ENCODE results near the gene INPP5A. TPM values are rescaled to one million over a fixed set of nuclear protein-coding genes. Genes with fewer than 3 reads are reported as not detected.
A peak's percentile ranks its signal among the peaks of the same experiment; 100 is the strongest.

INPP5A gene
- total RNA-seq, 2 donors from 2014 or later: 20.7 to 26.7 TPM

DNA sequence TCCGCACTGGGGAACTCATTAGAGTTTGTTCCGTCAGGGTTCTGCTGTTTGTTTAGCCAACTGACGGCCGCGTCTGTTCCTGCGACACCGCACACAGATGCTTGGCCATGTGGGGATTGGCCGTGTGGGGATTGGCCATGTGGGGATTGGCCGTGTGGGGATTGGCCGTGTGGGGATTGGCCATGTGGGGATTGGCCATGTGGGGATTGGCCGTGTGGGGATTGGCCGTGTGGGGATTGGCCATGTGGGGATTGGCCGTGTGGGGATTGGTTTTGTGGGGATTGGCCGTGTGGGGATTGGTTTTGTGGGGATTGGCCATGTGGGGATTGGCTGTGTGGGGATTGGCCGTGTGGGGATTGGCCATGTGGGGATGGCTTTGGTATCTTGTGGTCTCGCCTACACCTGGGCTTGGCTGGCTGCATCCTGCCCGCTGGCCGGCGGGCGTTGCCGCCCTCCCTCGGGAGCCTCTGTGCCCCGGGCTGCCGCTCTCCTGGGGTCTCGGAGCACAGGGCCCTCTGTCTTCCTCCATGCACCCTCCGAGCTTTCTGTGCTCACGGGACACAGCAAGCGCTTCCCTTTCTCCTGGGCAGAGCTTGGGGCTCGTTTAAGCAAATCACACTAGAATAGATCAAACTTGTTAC, 185.9 kb downstream of the INPP5A start:
- no peak for TF ChIP-seq CTCF (conservative IDR thresholded peaks at IDR 0.05)
- Histone ChIP-seq H3K27me3 (ENCODE audit: control insufficient read depth, insufficient read depth, low read length, poor library complexity, severe bottlenecking) (no peaks in the 10 kb centered on the region), H3K4me1 (ENCODE audit: control insufficient read depth, insufficient read depth, low read length) (no peaks in the 10 kb centered on the region), H3K9me3 (ENCODE audit: control insufficient read depth, low read length) (peaks cover under 1% of the 10 kb centered on the region), H3K9ac (ENCODE audit: extremely low read depth, low read length, poor library complexity, severe bottlenecking) (no peak overlapping the region), H3K27ac (ENCODE audit: low read depth, low read length) (peak overlapping the region; percentile 70), H3K4me3 (ENCODE audit: low read length) (no peak overlapping the region), H3K36me3 (ENCODE audit: control insufficient read depth, insufficient read depth, low read length) (no peaks in the 10 kb centered on the region)
- 92 to 98% methylated on average over 14 to 29 of the region's 29 CpGs for WGBS, 2 experiments (ENCODE audit: insufficient coverage in 1 of 2, insufficient read length in 1 of 2)
- no peaks in the 10 kb centered on the region for H3K9me3 Mint-ChIP-seq
- H3K27me3 Mint-ChIP-seq (ENCODE audit: insufficient read depth): no peaks in the 10 kb centered on the region
- DNase-seq: no peak
- no peaks in the 10 kb centered on the region for H3K4me1 Mint-ChIP-seq
- H3K36me3 Mint-ChIP-seq (ENCODE audit: low read depth): peaks cover 15% of the 10 kb centered on the region
- no peak overlapping the region for H3K4me3 Mint-ChIP-seq
- peak overlapping the region; percentile 68 for H3K27ac Mint-ChIP-seq

- DNase-seq: no peak
- Histone ChIP-seq H3K27me3 (ENCODE audit: control insufficient read depth, insufficient read depth, low read length, poor library complexity, severe bottlenecking) (no peaks in the 10 kb centered on the region), H3K27ac (ENCODE audit: low read depth, low read length) (no peak overlapping the region), H3K4me1 (ENCODE audit: control insufficient read depth, insufficient read depth, low read length) (no peaks in the 10 kb centered on the region), H3K36me3 (ENCODE audit: control insufficient read depth, insufficient read depth, low read length) (no peaks in the 10 kb centered on the region), H3K9me3 (ENCODE audit: control insufficient read depth, low read length) (no peaks in the 10 kb centered on the region), H3K4me3 (ENCODE audit: low read length) (no peak overlapping the region), H3K9ac (ENCODE audit: extremely low read depth, low read length, poor library complexity, severe bottlenecking) (no peak overlapping the region)
- H3K4me1 Mint-ChIP-seq: no peaks in the 10 kb centered on the region
- H3K36me3 Mint-ChIP-seq (ENCODE audit: low read depth): peaks cover 15% of the 10 kb centered on the region
- WGBS, 2 experiments (ENCODE audit: insufficient coverage in 1 of 2, insufficient read length in 1 of 2): 88 to 92% methylated on average over 4 to 9 of the region's 9 CpGs
- H3K9me3 Mint-ChIP-seq: no peaks in the 10 kb centered on the region
- no peaks in the 10 kb centered on the region for H3K27me3 Mint-ChIP-seq (ENCODE audit: insufficient read depth)
- no peak overlapping the region for H3K27ac Mint-ChIP-seq
- no peak overlapping the region for H3K4me3 Mint-ChIP-seq
- no peak for TF ChIP-seq CTCF (conservative IDR thresholded peaks at IDR 0.05)
Measured at GRCh38 chr10:132724446-132724845, 186.9 kb downstream of the INPP5A start.

DNA sequence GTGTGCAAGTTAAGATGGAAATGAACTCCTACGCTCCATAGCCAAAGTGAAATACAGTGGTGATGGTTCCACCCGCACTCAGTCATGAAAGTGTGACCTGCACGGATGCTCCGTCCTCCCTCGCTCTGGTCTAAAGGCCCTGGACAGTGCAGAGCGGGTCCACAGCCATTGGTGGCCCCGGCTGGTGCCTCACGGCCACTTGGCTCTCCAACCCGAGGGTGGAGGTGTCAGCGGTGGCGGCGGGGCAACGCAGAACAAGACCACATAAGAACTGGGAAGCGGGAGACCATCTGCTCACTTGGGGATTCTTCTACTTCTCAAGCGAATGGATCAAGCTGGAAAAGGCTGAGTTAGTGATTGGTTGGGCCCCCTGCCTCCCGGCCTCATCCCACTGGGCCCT, 187.6 kb downstream of the INPP5A start:
- no peak overlapping the region for H3K27ac Mint-ChIP-seq
- no peak overlapping the region for H3K9ac ChIP-seq (ENCODE audit: extremely low read depth, low read length, poor library complexity, severe bottlenecking)
- WGBS, 2 experiments (ENCODE audit: insufficient coverage in 1 of 2, insufficient read length in 1 of 2): 92 to 100% methylated on average over 7 to 16 of the region's 16 CpGs
- no peaks in the 10 kb centered on the region for H3K27me3 Mint-ChIP-seq (ENCODE audit: insufficient read depth)
- no peaks in the 10 kb centered on the region for H3K36me3 ChIP-seq (ENCODE audit: control insufficient read depth, insufficient read depth, low read length)
- H3K27ac ChIP-seq (ENCODE audit: low read depth, low read length): no peak overlapping the region
- no peak overlapping the region for H3K4me3 ChIP-seq (ENCODE audit: low read length)
- H3K4me1 ChIP-seq (ENCODE audit: control insufficient read depth, insufficient read depth, low read length): no peaks in the 10 kb centered on the region
- no peak for DNase-seq
- H3K9me3 ChIP-seq (ENCODE audit: control insufficient read depth, low read length): no peaks in the 10 kb centered on the region
- H3K27me3 ChIP-seq (ENCODE audit: control insufficient read depth, insufficient read depth, low read length, poor library complexity, severe bottlenecking): no peaks in the 10 kb centered on the region
- TF ChIP-seq CTCF (conservative IDR thresholded peaks at IDR 0.05): no peak
- no peaks in the 10 kb centered on the region for H3K9me3 Mint-ChIP-seq
- no peaks in the 10 kb centered on the region for H3K4me1 Mint-ChIP-seq
- no peak overlapping the region for H3K4me3 Mint-ChIP-seq
- peaks cover 15% of the 10 kb centered on the region for H3K36me3 Mint-ChIP-seq (ENCODE audit: low read depth)
